NCI-H82 treated with DMSO at 0.1 percent for 48 hours (cell line): ENCODE data around the gene ZBTB20.

Source experiments
- DNase-seq: peaks from one replicate; lab custom pipeline; 2025; ENCODE audit not compliant: unreplicated experiment; lab: John Stamatoyannopoulos, UW

ZBTB20 gene

DNA sequence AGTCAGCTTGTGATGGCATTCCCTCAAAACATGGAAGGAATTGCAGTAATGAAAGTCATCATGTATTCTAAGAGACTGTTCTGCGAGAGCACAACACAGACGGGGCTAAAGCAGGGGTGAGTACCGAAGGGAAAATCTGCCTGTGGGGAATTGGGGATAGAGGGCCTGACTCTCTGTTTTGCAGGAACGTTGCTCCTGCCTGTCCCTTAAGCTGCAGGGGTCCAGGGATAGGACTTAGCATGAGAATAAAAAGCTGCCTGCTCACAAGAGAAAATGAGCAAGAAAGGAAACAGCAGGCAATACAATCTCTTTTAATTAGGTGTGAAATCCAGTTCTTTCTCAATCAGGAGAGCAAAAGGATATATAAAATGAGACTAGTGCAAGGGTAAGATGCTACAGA, 791.0 kb downstream of the ZBTB20 start:
- DNase-seq = no peak

GRCh38 chr3:114355653-114356052, 791.4 kb downstream of the ZBTB20 start:
- DNase-seq = no peak

DNA sequence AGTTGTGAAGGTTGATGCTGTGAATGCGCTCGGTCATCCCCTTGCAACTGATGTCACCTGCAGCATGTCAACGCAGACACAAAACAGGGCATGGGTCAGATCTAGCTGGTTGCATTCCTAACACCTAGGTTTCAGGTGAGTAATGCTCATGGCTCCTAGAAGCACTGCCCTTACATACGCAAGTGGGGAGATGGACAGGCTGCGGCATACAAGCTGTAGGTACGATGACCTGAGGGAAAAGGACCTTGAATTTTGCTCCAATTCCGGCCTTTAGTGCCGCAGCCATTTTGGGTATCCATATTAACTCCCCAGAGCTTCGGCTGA, 795.3 kb downstream of the ZBTB20 start:
- DNase-seq = no peak

GRCh38 chr3:114351123-114351821, 795.8 kb downstream of the ZBTB20 start:
- DNase-seq = no peak

- DNase-seq = no peak
Measured at GRCh38 chr3:114350690-114351089, 796.4 kb downstream of the ZBTB20 start.

DNA sequence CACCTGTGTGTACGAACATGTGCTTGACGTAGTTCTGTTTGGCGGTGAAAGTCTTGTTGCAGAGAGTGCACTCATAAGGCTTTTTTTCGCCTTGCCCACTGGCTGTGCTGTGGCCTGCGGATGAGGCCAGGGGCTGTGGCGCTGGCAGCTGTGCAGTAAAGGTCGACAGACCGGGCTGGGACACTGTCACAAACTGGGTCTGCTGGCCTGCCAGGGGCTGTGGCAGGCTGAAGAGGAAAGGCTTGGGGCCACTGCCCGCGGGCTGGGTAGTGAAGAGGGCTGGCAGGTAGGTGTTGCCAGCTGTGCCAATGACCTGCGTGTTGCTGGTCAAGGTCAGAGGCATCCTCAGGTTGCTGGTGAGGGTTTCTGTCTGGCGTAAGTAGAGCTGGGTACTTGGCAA, 796.8 kb downstream of the ZBTB20 start:
- no peak for DNase-seq

GRCh38 chr3:114344492-114344891, 802.6 kb downstream of the ZBTB20 start:
- DNase-seq = no peak

- no peak for DNase-seq
Measured at GRCh38 chr3:114338651-114339357, 808.3 kb downstream of the ZBTB20 start.

- DNase-seq = no peak
Measured at GRCh38 chr3:114336857-114337256, 810.2 kb downstream of the ZBTB20 start.

- DNase-seq = no peak
Measured at GRCh38 chr3:114336122-114336697, 810.9 kb downstream of the ZBTB20 start.

- no peak for DNase-seq
Measured at GRCh38 chr3:114333923-114334240, 813.2 kb downstream of the ZBTB20 start.

- DNase-seq = no peak
Measured at GRCh38 chr3:114333180-114333922, 813.7 kb downstream of the ZBTB20 start.

DNA sequence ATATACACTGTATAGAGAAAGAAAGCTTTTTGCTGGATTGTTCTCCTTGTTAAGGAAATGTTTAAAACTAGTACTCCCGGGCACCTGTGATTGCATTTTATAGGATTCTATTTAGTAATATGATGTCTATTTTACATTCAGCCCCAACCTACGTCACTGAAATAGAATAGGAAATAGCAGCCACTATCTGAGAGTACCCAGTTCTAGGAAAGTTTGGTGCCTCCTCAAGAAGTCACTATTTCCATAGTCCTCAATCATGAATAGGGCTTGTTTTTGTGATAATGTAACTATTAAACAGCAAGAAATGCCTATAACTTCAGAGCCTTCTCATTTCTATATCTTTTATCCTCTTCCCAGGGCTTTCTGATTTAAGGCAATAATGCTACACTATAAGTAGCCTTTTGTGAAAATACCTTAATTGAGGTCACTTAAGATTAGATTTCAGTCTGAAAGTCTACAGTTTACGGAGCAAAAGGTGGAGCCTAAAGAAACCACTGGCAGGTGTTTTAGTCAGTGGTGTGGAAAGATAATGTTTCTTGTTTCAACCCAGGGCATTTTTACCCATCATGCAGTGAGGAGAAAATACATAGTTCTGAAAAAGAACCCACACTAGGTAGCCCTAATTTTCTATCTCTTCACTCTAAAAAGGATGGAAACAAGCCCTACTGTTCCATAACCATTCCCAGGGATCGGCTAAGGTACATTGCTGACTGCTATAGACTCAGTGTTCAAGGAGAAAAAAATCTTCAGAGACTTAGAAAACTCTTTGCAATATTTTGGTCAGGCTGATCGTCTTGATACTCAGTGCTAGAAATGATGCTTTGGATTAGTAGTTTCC, 814.5 kb downstream of the ZBTB20 start:
- no peak for DNase-seq

DNA sequence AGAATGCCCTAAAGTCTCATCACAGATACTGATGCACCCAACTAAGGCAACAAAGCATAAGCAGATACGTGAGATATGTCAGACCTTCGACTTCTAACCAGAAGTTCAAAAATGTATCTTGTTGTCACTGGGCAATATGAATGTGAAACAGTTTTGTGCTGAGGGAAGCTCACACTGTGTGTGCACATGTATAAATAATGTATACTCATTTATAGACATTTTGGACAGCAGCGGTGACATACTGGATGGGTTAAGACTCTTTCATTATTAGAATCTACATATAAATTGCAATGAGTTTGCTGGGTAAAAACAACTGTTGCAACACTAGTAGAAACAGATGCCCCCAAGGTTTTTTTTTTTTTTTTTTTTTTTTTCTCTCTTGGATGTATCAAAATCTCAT, 815.4 kb downstream of the ZBTB20 start:
- DNase-seq = no peak

DNA sequence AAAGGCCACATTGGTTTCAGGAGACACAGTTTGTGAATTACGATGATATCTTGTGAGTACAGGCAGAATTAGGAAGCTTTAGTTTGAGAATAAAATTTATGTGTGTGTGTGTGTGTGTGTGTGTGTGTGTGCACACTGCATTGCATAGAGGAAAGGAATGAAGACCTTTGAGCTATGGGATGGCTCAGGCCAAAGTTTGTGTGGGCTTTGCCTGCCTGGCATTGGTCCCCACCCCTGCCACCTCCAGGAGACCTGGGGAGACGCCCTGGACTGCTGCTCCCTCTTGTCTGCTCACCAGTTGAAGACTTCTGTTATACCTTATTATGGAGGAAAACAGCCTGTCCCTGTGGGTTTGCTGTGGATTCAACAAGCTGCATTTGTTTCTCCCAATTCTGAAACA, 816.1 kb downstream of the ZBTB20 start:
- DNase-seq = no peak

DNA sequence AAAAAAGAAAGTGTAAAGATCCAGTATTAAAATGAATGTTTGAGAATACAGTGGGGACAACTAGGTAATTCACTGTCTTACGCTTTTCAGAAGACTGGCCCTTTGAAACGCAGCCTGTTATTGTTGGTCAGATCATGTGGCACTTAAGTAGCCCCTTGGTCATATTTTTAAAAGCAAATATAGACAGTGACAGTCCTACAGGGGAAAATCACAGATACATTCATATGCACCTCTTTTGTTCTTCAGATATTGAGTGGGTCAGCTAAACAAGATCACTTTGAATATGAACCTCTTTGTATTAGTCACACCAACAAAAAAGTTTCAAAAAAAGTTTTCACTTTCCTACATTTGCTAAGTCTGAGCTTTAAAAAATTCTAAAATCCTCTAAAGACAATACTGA, 817.3 kb downstream of the ZBTB20 start:
- DNase-seq = no peak

- no peak for DNase-seq
Measured at GRCh38 chr3:114328345-114328744, 818.7 kb downstream of the ZBTB20 start.

GRCh38 chr3:114327665-114328064, 819.4 kb downstream of the ZBTB20 start:
- no peak for DNase-seq

- DNase-seq = no peak
Measured at GRCh38 chr3:114323546-114324254, 823.4 kb downstream of the ZBTB20 start.

GRCh38 chr3:114320246-114320645, 826.8 kb downstream of the ZBTB20 start:
- DNase-seq = no peak
